Breast epithelium (tissue), 4 donors: ENCODE measurements around the gene GREB1L. TPM values are rescaled to one million over a fixed set of nuclear protein-coding genes. Genes with fewer than 3 reads are reported as not detected.
"Not testable (repeated sequence)": the region's sequence is repeated elsewhere in the genome, so short reads cannot be mapped to it uniquely, and the experiment has no call there.

Experiments used
- DNase-seq, 2 donors: peaks; one replicate each; pipeline ENCODE4 v3.0.0-alpha.2; 2019; ENCODE audit warnings: low spot score in 2 of 2
- H3K27ac ChIP-seq, 2 donors: fragments of 200-600 bp; sonication (generic) in 1 of 2; one replicate each; pipeline ENCODE4 v1.5.1; 2016 to 2019; ENCODE audit warnings: mild to moderate bottlenecking in 1 of 2
- H3K27me3 ChIP-seq, 2 donors: fragments of 200-600 bp; sonication (generic) in 1 of 2; one replicate each; pipeline versions ENCODE4 v1.5.1 to v1.6.0; 2017 to 2019; ENCODE audit warnings: control low read depth in 1 of 2, mild to moderate bottlenecking in 1 of 2
- H3K36me3 ChIP-seq: fragments of 200-600 bp; one replicate; pipeline ENCODE4 v1.5.1; 2019
- H3K4me1 ChIP-seq, 2 donors: fragments of 200-600 bp; sonication (generic); one replicate each; pipeline ENCODE4 v1.5.1; 2016 to 2019; ENCODE audit warnings: control low read depth in 1 of 2
- H3K4me3 ChIP-seq, 3 donors: fragments of 200-600 bp; sonication (generic); 1 replicate in 2 of 3; 2 replicates in 1 of 3; pipeline ENCODE4 v1.5.1; 2016 to 2019; ENCODE audit warnings: mild to moderate bottlenecking in 3 of 3, moderate library complexity in 2 of 3
- H3K9me3 ChIP-seq, 2 donors: fragments of 200-600 bp; sonication (generic) in 1 of 2; one replicate each; pipeline ENCODE4 v1.5.1; 2016 to 2019; ENCODE audit warnings: control low read depth in 1 of 2
- POLR2A ChIP-seq: fragments of 450-650 bp; IDR thresholded peaks from one replicate; pipeline ENCODE4 v1.6.1; 2016; ENCODE audit warnings: antibody characterized with exemption, mild to moderate bottlenecking, moderate library complexity
- POLR2AphosphoS5 ChIP-seq, 3 donors: sonication (generic); formaldehyde crosslinking; IDR thresholded peaks; one replicate each; pipeline ENCODE4 v1.6.1; 2017; ENCODE audit warnings: antibody characterized with exemption in 3 of 3
- intact Hi-C: fragments of 100-400 bp; cut with DNase I; formaldehyde crosslinking; loops from one replicate; pipeline ENCODE4 v1.15.1; 2023; ENCODE audit warnings: low total_unique reads
- total RNA-seq, 3 donors: library from RNA; depleted of rRNA; stranded (reverse); fragments of >200 nt; gene quantifications; one replicate each; pipeline ENCODE4 v1.1.0, GENCODE V29; 2016
- TF ChIP-seq, protein P1 (sequence below), 3 donors: fragments of 450-650 bp; IDR thresholded peaks; one replicate each; pipeline ENCODE4 v1.5.1; 2016 to 2017; ENCODE audit warnings: antibody characterized with exemption in 3 of 3, mild to moderate bottlenecking in 3 of 3, moderate library complexity in 3 of 3

GREB1L gene
- total RNA-seq, 3 donors from 2014 or later: 6.6 to 75.7 (median 8.9) TPM

DNA sequence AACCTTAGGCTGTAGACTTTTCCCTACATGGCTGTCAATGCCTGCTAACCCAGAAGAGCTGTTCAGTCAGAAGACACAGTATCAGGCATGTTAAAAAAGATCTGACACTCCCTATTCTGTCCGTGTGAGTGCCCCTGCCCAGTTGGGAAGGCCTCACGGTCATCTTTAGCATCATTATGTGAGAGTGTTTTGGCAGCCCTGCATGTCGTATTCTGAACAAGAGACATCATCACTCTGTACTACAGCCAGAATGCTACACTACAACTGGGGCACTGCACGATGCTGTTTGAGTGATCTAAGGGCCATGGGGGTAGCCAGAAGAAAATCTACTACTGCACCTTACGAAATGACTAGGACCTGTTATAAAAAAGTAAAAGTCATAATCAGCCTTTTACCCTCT, 67.2 kb downstream of the GREB1L start:
- no peak for TF ChIP-seq POLR2AphosphoS5 (IDR thresholded peaks at IDR 0.05)
- TF ChIP-seq, protein P1, sequence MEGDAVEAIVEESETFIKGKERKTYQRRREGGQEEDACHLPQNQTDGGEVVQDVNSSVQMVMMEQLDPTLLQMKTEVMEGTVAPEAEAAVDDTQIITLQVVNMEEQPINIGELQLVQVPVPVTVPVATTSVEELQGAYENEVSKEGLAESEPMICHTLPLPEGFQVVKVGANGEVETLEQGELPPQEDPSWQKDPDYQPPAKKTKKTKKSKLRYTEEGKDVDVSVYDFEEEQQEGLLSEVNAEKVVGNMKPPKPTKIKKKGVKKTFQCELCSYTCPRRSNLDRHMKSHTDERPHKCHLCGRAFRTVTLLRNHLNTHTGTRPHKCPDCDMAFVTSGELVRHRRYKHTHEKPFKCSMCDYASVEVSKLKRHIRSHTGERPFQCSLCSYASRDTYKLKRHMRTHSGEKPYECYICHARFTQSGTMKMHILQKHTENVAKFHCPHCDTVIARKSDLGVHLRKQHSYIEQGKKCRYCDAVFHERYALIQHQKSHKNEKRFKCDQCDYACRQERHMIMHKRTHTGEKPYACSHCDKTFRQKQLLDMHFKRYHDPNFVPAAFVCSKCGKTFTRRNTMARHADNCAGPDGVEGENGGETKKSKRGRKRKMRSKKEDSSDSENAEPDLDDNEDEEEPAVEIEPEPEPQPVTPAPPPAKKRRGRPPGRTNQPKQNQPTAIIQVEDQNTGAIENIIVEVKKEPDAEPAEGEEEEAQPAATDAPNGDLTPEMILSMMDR (IDR thresholded peaks at IDR 0.05): no peak
- no peak for TF ChIP-seq POLR2A
- DNase-seq: no peak
- H3K4me3 ChIP-seq: no peak overlapping the region
- H3K4me1 ChIP-seq: no peaks in the 10 kb centered on the region
- no peak overlapping the region for H3K27ac ChIP-seq
- intact Hi-C loops: no loop called here
- H3K9me3 ChIP-seq: no peaks in the 10 kb centered on the region
- no peaks in the 10 kb centered on the region for H3K27me3 ChIP-seq
- no peaks in the 10 kb centered on the region for H3K36me3 ChIP-seq

DNA sequence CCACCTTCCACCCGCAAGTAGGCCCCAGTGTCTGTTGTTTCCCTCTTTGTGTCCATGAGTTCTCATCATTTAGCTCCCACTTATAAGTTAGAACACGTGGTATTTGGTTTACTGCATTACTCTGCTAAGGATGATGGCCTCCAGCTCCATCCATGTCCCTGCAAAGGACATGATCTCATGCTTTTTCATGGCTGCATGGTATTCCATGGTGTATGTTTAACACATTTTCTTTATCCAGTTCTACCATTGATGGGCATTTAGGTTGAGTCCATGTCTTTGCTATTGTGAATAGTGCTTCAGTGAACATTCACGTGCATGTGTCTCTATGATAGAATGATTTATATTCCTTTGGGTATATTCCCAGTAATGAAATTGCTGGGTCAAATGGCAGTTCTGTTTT, 69.9 kb downstream of the GREB1L start:
- H3K27me3 ChIP-seq, H3K27ac ChIP-seq, H3K4me3 ChIP-seq, H3K36me3 ChIP-seq, H3K4me1 ChIP-seq, H3K9me3 ChIP-seq, intact Hi-C loops, DNase-seq: not testable (repeated sequence)

DNA sequence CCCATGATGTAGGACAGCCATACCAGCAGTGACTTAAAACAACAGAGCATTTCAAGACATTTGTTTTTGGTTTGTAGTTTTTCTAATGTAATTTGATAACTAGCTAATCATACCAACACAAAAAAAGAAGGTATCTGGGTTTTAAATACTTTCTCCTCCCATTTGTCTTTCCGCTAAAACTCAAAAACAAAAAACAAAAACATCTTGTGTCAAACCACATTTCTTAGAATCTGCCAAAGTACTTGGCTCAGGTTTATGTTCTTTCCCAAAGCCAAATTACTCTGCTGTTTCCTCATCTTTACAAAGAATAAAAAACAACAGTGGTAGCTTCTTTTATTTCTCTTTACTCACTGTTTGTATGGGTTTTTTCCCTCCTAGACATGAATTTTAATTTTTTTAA, 71.5 kb downstream of the GREB1L start:
- H3K27ac ChIP-seq: no peak overlapping the region
- no peak for DNase-seq
- intact Hi-C loops: no loop called here
- H3K27me3 ChIP-seq: no peaks in the 10 kb centered on the region
- H3K4me1 ChIP-seq: no peaks in the 10 kb centered on the region
- no peak for TF ChIP-seq POLR2A
- TF ChIP-seq, protein P1 (IDR thresholded peaks at IDR 0.05): no peak
- TF ChIP-seq POLR2AphosphoS5 (IDR thresholded peaks at IDR 0.05): no peak
- H3K4me3 ChIP-seq: no peak overlapping the region
- no peaks in the 10 kb centered on the region for H3K9me3 ChIP-seq
- no peaks in the 10 kb centered on the region for H3K36me3 ChIP-seq

DNA sequence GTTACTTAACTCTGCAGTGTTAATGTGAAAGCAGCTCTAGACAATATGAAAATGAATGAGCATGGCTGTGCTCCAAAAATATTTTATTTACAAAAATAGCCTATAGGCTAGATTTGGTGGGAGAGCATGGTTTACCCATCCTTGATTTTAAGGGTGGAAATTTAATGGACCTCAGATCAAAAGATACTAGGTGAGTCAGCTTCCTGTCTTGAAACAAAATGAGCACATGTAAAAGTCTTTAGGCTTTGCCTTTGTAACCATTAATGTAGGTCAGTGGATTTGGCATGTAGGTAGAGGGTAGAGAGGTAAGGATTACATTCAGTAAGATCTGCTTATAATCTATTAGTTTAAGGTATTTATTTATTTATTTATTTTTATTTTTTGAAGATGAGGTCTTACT, 72.7 kb downstream of the GREB1L start:
- no peaks in the 10 kb centered on the region for H3K36me3 ChIP-seq
- no peak for DNase-seq
- intact Hi-C loops: no loop called here
- H3K27ac ChIP-seq: no peak overlapping the region
- H3K4me1 ChIP-seq: no peaks in the 10 kb centered on the region
- no peaks in the 10 kb centered on the region for H3K9me3 ChIP-seq
- no peak overlapping the region for H3K4me3 ChIP-seq
- TF ChIP-seq POLR2A (no peak), POLR2AphosphoS5 (IDR thresholded peaks at IDR 0.05) (no peak)
- TF ChIP-seq, protein P1 (IDR thresholded peaks at IDR 0.05): no peak
- H3K27me3 ChIP-seq: no peaks in the 10 kb centered on the region

DNA sequence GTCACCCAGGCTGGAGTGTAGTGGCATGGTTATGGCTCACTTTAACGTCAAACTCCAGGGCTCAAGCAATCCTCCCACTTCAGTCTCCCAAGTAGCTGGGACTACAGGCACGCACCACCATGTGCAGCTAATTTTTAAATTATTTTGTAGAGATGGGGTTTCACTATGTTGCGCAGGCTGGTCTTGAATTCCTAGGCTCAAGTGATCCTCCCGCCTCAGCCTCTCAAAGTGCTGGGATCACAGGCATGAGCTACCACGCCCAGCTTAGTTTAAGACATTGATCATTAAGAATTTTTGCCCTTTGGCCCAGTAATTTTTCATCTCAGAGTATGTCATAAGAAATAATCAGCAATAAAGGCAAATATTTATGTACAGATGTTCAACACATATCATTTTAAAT, 73.1 kb downstream of the GREB1L start:
- intact Hi-C loops, H3K27me3 ChIP-seq, H3K4me1 ChIP-seq, DNase-seq, H3K4me3 ChIP-seq, H3K36me3 ChIP-seq, H3K9me3 ChIP-seq, H3K27ac ChIP-seq: not testable (repeated sequence)

DNA sequence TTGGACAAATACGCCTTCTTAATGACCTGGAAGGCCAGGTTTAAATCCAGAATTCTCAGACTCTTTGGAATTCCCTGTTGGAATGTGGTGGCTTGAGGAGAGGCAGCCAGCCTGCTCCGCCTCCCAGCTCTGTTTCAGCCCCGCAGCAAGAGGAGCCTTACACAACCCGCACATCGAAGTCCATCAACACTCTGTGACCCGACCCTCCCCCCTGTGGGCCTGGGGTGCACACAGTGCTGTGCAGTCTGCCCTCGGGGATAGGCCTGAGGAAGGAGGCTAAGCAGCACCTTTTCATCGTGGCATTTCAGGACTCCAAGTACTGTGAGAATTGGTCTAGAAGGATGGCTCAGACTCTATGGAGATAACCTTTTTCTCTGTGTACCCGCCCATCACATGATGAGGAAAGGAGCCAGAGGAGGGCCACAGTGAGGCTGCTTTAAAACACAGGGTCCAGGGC, 73.7 kb downstream of the GREB1L start:
- H3K4me3 ChIP-seq: no peak overlapping the region
- H3K4me1 ChIP-seq: no peaks in the 10 kb centered on the region
- intact Hi-C loops: no loop called here
- H3K27ac ChIP-seq: no peak overlapping the region
- H3K9me3 ChIP-seq: no peaks in the 10 kb centered on the region
- H3K27me3 ChIP-seq: no peaks in the 10 kb centered on the region
- H3K36me3 ChIP-seq: no peaks in the 10 kb centered on the region
- no peak for TF ChIP-seq POLR2A
- TF ChIP-seq, protein P1 (IDR thresholded peaks at IDR 0.05): no peak
- no peak for TF ChIP-seq POLR2AphosphoS5 (IDR thresholded peaks at IDR 0.05)
- no peak for DNase-seq
